GM20000 (cell line): Measurements from ENCODE around the gene SLIT3.
A peak's percentile ranks its signal among the peaks of the same experiment; 100 is the strongest.

Experiments
- DNase-seq: peaks from one replicate; pipeline ENCODE4 v3.0.0; 2012; ENCODE audit warnings: low spot score
- TF ChIP-seq, protein P1 (sequence below): IDR thresholded peaks from 2 replicates; pipeline ENCODE4 v1.5.1; 2012; ENCODE audit warnings: mild to moderate bottlenecking, control low read depth; ENCODE audit errors: extremely low read depth, missing control alignments

Gene SLIT3

DNA sequence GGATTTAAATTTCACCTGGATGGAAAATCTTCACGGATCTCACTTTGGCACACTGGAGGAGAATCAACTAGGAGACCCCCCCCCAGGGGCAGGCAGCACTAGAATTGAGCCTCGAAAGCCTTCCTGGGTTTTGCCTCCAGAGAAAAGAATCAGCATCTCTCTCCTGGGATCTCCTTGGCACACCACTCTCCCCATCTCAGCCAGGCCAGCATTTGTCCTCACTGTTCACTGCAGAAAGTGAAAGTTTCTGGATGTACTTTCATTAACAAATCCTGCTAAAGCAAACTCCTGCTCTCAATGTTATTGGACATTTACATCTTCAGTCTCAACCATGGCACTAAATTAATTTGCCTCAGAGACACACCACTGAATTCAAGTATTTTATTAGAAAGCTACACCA, 312.2 kb downstream of the SLIT3 start:
- DNase-seq = no peak
- TF ChIP-seq, protein P1, sequence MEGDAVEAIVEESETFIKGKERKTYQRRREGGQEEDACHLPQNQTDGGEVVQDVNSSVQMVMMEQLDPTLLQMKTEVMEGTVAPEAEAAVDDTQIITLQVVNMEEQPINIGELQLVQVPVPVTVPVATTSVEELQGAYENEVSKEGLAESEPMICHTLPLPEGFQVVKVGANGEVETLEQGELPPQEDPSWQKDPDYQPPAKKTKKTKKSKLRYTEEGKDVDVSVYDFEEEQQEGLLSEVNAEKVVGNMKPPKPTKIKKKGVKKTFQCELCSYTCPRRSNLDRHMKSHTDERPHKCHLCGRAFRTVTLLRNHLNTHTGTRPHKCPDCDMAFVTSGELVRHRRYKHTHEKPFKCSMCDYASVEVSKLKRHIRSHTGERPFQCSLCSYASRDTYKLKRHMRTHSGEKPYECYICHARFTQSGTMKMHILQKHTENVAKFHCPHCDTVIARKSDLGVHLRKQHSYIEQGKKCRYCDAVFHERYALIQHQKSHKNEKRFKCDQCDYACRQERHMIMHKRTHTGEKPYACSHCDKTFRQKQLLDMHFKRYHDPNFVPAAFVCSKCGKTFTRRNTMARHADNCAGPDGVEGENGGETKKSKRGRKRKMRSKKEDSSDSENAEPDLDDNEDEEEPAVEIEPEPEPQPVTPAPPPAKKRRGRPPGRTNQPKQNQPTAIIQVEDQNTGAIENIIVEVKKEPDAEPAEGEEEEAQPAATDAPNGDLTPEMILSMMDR = no peak

DNA sequence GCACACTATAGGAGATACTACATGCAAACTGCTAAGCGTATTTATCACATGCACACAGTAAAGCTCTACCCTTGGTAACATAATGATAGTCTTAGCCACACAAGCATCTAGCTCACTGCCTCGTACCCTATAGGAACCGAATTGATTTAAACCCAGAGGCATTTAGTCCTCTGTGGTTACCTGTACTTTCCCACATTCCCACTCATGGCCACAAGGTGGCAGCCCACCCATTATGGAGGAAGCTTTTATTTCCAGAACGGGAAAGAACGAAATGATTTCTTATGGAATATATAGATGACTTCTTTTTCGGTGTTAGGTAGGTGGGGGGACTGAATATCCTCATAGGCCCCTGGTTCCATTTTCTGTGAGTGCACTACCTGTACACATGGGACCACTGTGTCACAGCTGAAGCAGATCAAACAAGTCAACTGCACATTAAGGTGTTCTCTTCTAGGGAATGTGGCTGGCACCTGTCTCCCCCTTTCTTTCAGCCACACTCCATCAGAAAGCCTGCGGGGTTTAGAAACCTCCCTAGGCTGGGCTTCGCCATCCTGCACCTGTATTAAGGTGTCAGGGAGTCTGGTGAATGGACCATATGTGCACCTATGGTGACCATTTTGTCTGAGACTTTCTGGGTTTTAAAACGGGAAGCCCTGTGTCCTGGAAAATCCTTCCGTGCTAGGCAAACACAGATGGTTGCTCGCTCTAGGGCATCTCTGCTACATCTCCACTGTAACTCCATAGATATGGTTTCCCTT, 313.2 kb downstream of the SLIT3 start:
- peak; percentile 49 for DNase-seq
- TF ChIP-seq, protein P1 = peak; percentile 63

DNA sequence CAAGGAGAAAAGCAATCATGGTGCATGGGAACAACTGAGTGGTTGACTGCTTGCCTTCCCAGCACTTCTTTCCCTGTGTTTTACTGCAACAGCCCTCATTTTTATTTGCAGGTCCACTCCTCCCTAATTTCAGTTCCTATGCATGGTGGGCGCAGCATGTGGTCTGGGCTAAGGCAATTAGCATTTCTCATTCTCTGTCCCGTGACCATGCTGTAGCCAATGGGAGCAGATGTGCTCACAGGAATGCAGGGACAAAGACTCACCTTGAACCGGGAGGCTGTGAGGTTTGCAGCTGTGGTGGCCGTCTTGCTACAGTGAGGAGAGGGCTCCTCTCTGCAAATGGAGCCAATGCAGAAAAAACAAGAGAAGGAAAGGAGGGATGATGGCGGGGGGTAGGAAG, 315.5 kb downstream of the SLIT3 start:
- TF ChIP-seq, protein P1 = no peak
- DNase-seq = no peak

DNA sequence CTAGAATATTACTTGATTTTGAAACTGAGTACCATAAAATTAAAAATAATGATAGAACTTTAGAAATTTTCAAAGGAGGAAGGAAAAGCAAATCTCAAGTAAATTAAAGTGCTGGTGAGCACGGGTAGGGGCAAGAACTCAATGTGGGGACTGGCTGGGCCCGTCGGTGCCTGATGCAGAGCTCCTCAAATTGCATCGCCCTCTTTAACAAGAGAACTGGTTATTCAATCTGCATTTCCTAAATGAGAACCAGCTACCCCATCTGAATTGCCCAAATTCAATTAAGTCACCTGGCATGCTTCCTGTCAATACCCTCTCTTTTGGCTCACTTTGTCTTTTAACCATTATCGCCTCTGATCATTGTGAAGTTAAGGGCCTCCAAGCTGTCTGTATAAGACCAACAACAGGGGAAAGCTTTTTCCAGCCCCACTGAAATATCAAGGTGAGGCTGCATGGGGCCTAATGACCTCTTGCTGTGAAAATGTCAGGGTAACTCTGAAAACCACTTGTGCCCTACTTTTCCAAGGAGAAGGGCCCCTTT, 316.7 kb downstream of the SLIT3 start:
- DNase-seq = no peak
- TF ChIP-seq, protein P1 = no peak

DNA sequence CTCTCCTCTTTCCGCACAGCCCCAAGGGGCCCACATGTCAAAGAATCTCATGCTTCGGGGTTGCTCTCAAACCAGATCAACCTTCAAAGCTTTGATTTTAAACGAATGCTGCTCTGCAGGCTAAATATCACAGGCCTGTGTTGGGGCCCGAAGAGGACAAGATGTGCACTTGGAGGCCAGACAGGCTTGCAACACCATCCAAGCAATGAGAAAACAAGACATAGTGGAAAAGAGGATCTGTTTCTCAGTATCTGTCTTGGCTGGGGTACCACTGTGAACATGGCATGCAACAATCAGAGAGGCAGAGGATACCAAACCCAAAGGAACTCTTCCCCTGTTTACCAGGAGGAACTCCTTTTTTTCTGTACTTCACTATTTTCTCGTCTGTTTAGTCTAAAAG, 321.8 kb downstream of the SLIT3 start:
- TF ChIP-seq, protein P1 = no peak
- DNase-seq = no peak

DNA sequence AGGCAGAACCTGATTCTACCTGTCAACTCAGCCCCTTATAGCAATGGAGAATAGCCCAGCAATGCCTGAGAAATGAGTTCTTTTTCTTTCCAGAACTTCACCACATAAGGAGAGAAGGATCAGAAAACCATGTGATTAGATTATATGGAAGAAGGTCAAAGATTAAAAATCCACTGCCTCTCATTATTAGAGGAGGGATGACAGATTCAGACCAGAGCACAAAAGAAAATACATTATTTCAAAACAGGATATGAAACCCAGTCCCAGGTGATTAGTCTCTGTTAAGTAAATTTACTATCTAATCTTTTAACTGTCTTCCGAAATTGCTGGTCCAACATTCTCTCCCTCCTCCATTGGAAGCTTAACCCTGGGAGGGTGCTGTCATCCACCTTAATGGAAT, 322.4 kb downstream of the SLIT3 start:
- DNase-seq = no peak
- TF ChIP-seq, protein P1 = no peak

DNA sequence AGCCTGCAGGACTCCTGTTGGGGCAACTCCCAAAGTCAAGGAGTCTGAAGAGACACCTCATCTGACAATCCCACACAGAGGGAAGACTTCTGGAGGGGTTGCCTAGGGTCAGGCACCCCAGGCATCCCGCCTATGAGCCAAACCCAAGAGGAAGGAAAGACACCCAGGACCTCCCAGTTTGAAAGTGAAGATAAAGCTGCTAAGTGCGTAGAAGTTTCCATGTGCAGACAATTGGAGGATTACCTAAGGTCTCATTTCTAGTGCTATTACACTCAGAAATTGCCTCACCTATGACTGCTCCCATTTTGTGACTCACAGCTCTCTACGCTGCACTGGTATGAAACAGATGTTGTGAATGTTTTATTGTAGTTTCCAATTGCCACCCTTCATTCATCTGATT, 322.9 kb downstream of the SLIT3 start:
- TF ChIP-seq, protein P1 = no peak
- DNase-seq = no peak
